H9 (cell line): Measurements from ENCODE around the gene EPHA3. TPM values are rescaled to one million over a fixed set of nuclear protein-coding genes. Genes with fewer than 3 reads are reported as not detected.

Source experiments
- DNase-seq: peaks from one replicate; pipeline ENCODE4 v3.0.0-alpha.2; 2017
- H2AFZ ChIP-seq: one replicate; pipeline ENCODE4 v1.6.1; 2013; ENCODE audit warnings: mild to moderate bottlenecking, low read length, control low read depth, moderate library complexity
- H2AK5ac ChIP-seq: 2 replicates; pipeline ENCODE4 v1.6.1; 2013; ENCODE audit warnings: low read length, control low read depth, mixed read lengths; ENCODE audit not compliant: insufficient read length
- H2BK120ac ChIP-seq: one replicate; pipeline ENCODE4 v1.6.1; 2013; ENCODE audit warnings: low read depth, mild to moderate bottlenecking, low read length, control low read depth, inconsistent platforms; ENCODE audit not compliant: poor library complexity, severe bottlenecking
- H2BK12ac ChIP-seq: 2 replicates; pipeline ENCODE4 v1.6.1; 2013; ENCODE audit warnings: low read length, control low read depth, mixed read lengths, low read depth; ENCODE audit not compliant: insufficient read length
- H2BK15ac ChIP-seq: 2 replicates; pipeline ENCODE4 v1.6.1; 2013; ENCODE audit warnings: low read depth, low read length, control low read depth
- H2BK20ac ChIP-seq: one replicate; pipeline ENCODE4 v1.6.1; 2013; ENCODE audit warnings: low read depth, mild to moderate bottlenecking, low read length, control low read depth, inconsistent platforms; ENCODE audit not compliant: poor library complexity, severe bottlenecking
- H2BK5ac ChIP-seq: 2 replicates; pipeline ENCODE4 v1.6.1; 2013; ENCODE audit warnings: low read length, control low read depth, mixed read lengths; ENCODE audit not compliant: insufficient read length
- H3K14ac ChIP-seq: 2 replicates; pipeline ENCODE4 v1.6.1; 2013; ENCODE audit warnings: low read length, control low read depth; ENCODE audit not compliant: insufficient read depth
- H3K18ac ChIP-seq: 2 replicates; pipeline ENCODE4 v1.6.1; 2013; ENCODE audit warnings: low read depth, mild to moderate bottlenecking, mixed read lengths, low read length, control low read depth; ENCODE audit not compliant: insufficient read length
- H3K23ac ChIP-seq: 2 replicates; pipeline ENCODE4 v1.6.1; 2013; ENCODE audit warnings: low read length, control low read depth, mixed read lengths, low read depth; ENCODE audit not compliant: insufficient read length
- H3K23me2 ChIP-seq: 2 replicates; pipeline ENCODE4 v1.6.1; 2013; ENCODE audit warnings: low read depth, mild to moderate bottlenecking, mixed read lengths, low read length, control low read depth; ENCODE audit not compliant: insufficient read length, poor library complexity, severe bottlenecking
- H3K27ac ChIP-seq: 2 replicates; pipeline ENCODE4 v1.5.1; 2013; ENCODE audit warnings: low read length, control low read depth, mixed read lengths, low read depth; ENCODE audit not compliant: insufficient read length
- H3K27me3 ChIP-seq: 2 replicates; pipeline ENCODE4 v1.6.1; 2013; ENCODE audit warnings: low read length, control low read depth, inconsistent platforms; ENCODE audit not compliant: insufficient read depth
- H3K4ac ChIP-seq: 2 replicates; pipeline ENCODE4 v1.6.1; 2013; ENCODE audit warnings: low read depth, mild to moderate bottlenecking, control low read depth, inconsistent platforms, low read length, moderate library complexity
- H3K4me1 ChIP-seq: 2 replicates; pipeline ENCODE4 v1.6.1; 2013; ENCODE audit warnings: low read length, control low read depth, inconsistent platforms; ENCODE audit not compliant: insufficient read depth
- H3K4me2 ChIP-seq: 2 replicates; pipeline ENCODE4 v1.6.1; 2013; ENCODE audit warnings: low read length, control low read depth, mixed read lengths; ENCODE audit not compliant: insufficient read length, insufficient read depth
- H3K56ac ChIP-seq: 2 replicates; pipeline ENCODE4 v1.6.1; 2013; ENCODE audit warnings: low read depth, mild to moderate bottlenecking, mixed read lengths, low read length, control low read depth; ENCODE audit not compliant: insufficient read length
- H3K79me1 ChIP-seq: 2 replicates; pipeline ENCODE4 v1.6.1; 2013; ENCODE audit warnings: low read depth, mild to moderate bottlenecking, moderate library complexity, low read length, control low read depth, inconsistent platforms; ENCODE audit not compliant: insufficient read depth, poor library complexity, severe bottlenecking
- H3K79me2 ChIP-seq: 2 replicates; pipeline ENCODE4 v1.6.1; 2013; ENCODE audit warnings: low read length, control low read depth, inconsistent platforms; ENCODE audit not compliant: insufficient read depth
- H3K9ac ChIP-seq: 2 replicates; pipeline ENCODE4 v1.6.1; 2013; ENCODE audit warnings: low read length, control low read depth, mixed read lengths; ENCODE audit not compliant: insufficient read length; ENCODE audit errors: extremely low read depth
- H3K9me3 ChIP-seq: one replicate; pipeline ENCODE4 v1.6.1; 2013; ENCODE audit warnings: low read depth, low read length, inconsistent platforms; ENCODE audit not compliant: control insufficient read depth
- H3T11ph ChIP-seq: one replicate; pipeline ENCODE4 v1.6.1; 2013; ENCODE audit warnings: mild to moderate bottlenecking, low read length, control low read depth, inconsistent platforms
- H4K20me1 ChIP-seq: one replicate; pipeline ENCODE4 v1.6.1; 2013; ENCODE audit not compliant: control insufficient read depth, insufficient read length, insufficient read depth
- H4K5ac ChIP-seq: 2 replicates; pipeline ENCODE4 v1.6.1; 2013; ENCODE audit warnings: low read depth, mild to moderate bottlenecking, mixed read lengths, low read length, control low read depth; ENCODE audit not compliant: insufficient read length
- H4K8ac ChIP-seq: replicated peaks from 2 replicates; pipeline ENCODE4 v1.6.1; 2013; ENCODE audit warnings: low read length, control low read depth, mixed read lengths, low read depth; ENCODE audit not compliant: insufficient read length
- H4K91ac ChIP-seq: 2 replicates; pipeline ENCODE4 v1.6.1; 2013; ENCODE audit warnings: low read depth, mild to moderate bottlenecking, moderate library complexity, mixed read lengths, low read length, control low read depth; ENCODE audit not compliant: insufficient read length
- H3K27ac Mint-ChIP-seq, 3 experiments: 2 replicates in 2 of 3; 3 replicates in 1 of 3; pipeline ENCODE4 v1.8.0; 2020 to 2021; ENCODE audit warnings: mixed read lengths in 3 of 3, mild to moderate bottlenecking in 1 of 3, moderate library complexity in 1 of 3
- H3K27me3 Mint-ChIP-seq: 2 replicates; pipeline ENCODE4 v1.8.0; 2021; ENCODE audit warnings: low read depth, mild to moderate bottlenecking, moderate library complexity, mixed read lengths
- H3K36me3 Mint-ChIP-seq, 3 experiments: 2 replicates in 2 of 3; 3 replicates in 1 of 3; pipeline ENCODE4 v1.8.0; 2020 to 2021; ENCODE audit warnings: low read depth in 3 of 3, mixed read lengths in 3 of 3; ENCODE audit not compliant: insufficient read depth in 1 of 3
- H3K4me1 Mint-ChIP-seq, 2 experiments: 2 replicates each; pipeline ENCODE4 v1.8.0; 2020; ENCODE audit warnings: mixed read lengths in 2 of 2
- H3K4me3 Mint-ChIP-seq, 2 experiments: 2 replicates in 1 of 2; 3 replicates in 1 of 2; pipeline ENCODE4 v1.8.0; 2020 to 2021; ENCODE audit warnings: mild to moderate bottlenecking in 2 of 2, mixed read lengths in 2 of 2, moderate library complexity in 1 of 2
- H3K9me3 Mint-ChIP-seq, 2 experiments: 2 replicates in 1 of 2; 3 replicates in 1 of 2; pipeline ENCODE4 v1.8.0; 2020; ENCODE audit warnings: mild to moderate bottlenecking in 2 of 2, mixed read lengths in 2 of 2, moderate library complexity in 1 of 2
- CTCF ChIP-seq: fragments of 200-600 bp; sonication (generic); conservative IDR thresholded peaks from 3 replicates; pipeline ENCODE4 v1.8.0; 2021; ENCODE audit warnings: antibody characterized with exemption, mild to moderate bottlenecking
- WGBS: extraction: QIAGEN DNeasy Blood & Tissue Kit; methylation state at CpG from one replicate; pipeline ENCODE4 v1.1.7; 2013; ENCODE audit warnings: missing lambda C conversion rate, low lambda C conversion rate, mixed read lengths; ENCODE audit not compliant: insufficient read length; ENCODE audit errors: extremely low coverage; 5-methylcytosine and 5-hydroxymethylcytosine counted together
- total RNA-seq: library from RNA; stranded (reverse); gene quantifications from 2 replicates; pipeline ENCODE4 v1.2.1, GENCODE V29; 2021

Gene EPHA3
- total RNA-seq, 1 experiment from 2014 or later = 0.66 TPM

GRCh38 chr3:89312141-89312540, 204.7 kb downstream of the EPHA3 start:
- Histone ChIP-seq H4K8ac (no peak overlapping the region), H3K9me3 (no peaks in the 10 kb centered on the region), H3K27ac (no peak overlapping the region), H3K9ac (no peak overlapping the region), H2BK120ac (no peak overlapping the region), H3K56ac (no peak overlapping the region), H3K4me1 (no peaks in the 10 kb centered on the region), H3K79me1 (no peaks in the 10 kb centered on the region), H2BK12ac (no peak overlapping the region), H3K23ac (no peak overlapping the region), H3K18ac (no peak overlapping the region), H3K23me2 (no peaks in the 10 kb centered on the region), H3K79me2 (no peaks in the 10 kb centered on the region), H4K91ac (no peak overlapping the region), H3K27me3 (no peaks in the 10 kb centered on the region), H2BK15ac (no peak overlapping the region), H4K5ac (no peak overlapping the region), H2AK5ac (no peak overlapping the region), H2AFZ (no peak overlapping the region), H3K4me2 (no peak overlapping the region), H2BK5ac (no peak overlapping the region), H3K14ac (no peak overlapping the region), H3K4ac (no peak overlapping the region), H4K20me1 (no peaks in the 10 kb centered on the region), H3T11ph (no peak overlapping the region), H2BK20ac (no peak overlapping the region)
- Mint-ChIP-seq H3K9me3 (peaks cover 2 to 3% of the 10 kb centered on the region in 2 experiments; a peak in 2 of 5 replicates), H3K4me1 (no peaks in the 10 kb centered on the region), H3K36me3 (no peaks in the 10 kb centered on the region), H3K27me3 (no peaks in the 10 kb centered on the region), H3K27ac (no peak overlapping the region), H3K4me3 (no peak overlapping the region)
- TF ChIP-seq CTCF = no peak
- no peak for DNase-seq
- WGBS = no CpG with 5 or more reads among the region's 4 CpGs
